Activated gamma-delta T cell (primary cell): Measurements from ENCODE around the gene FCN2.

Experiments used
- DNase-seq: peaks from one replicate; lab custom pipeline; 2025; lab: John Stamatoyannopoulos, UW

The FCN2 gene

DNA sequence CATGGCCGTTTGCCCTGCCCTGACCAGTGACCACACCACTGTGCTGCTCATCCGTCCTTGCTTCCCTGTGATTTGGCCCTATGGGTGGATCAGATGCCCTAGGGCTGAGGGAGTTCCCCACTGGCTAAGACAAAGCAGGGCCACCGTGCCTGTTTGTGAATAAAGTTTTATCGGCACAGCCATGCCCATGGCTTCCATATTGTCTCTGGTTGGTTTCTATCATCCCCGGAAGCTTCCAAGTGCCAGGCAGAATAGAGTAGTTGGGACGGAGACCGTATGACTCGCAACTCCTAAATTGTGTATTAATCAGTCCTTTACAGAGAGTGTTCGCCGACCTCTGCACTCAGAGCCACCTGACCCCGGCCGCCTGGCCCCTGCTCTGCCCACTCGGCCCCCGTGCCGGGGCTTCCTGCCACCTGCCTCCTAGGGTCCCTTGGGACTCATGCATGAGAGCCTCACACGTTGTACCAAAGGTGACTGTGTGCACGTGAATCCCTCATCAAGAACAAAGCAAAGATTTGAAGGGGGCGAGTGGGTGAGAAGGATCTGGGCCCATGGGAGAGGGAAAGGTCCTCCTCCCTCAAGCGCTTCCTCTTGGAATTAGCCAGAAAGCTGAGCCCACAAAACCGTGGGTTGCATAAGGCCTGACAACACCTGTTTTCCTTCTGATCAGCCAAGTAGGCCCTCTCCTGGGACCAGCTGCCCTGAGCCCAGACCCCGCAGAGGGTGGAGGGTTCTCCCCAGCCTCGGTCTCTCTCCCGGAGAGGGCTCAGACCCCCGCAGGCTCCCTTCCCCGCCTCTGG lies 11.7 kb upstream of the FCN2 start:
- DNase-seq, result no peak

DNA sequence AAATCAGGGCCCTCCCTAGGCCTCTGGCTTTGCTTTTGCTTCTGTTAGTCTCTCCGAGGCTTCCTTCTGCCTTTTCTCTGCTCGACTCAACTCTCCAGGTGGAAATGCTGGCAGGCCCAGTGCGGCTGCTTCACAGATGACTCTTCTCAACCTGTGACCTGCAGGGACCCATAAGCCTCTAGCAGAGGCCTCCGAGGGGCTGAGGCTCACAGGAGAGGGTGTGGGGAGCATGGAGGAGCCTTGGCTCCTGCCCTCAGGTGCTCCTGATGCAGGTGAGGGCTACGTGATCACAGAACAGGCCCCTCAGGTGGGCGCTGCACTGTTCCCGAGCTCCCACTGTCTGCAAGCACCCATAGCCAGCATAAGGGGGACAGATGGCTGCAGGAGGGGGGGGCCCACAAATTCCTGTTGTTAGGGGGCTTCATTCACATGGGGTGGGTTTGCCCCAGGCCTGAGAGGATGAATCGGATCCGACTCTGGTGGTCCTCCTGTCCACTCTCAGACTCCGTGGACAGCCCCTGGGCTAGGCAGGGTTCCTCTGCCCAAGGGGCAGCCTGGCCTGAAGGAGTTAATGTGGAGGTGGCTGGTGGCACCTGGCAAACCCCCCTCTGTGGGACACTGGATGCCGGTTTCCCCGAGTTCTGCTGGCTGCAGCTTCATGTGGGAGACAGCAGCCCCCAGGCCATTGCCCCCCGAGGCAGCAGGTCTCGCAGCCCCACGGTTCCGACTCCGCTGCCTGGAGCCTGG lies 10.9 kb upstream of the FCN2 start:
- no peak for DNase-seq

GRCh38 chr9:134870301-134870694 lies 10.3 kb upstream of the FCN2 start:
- no peak for DNase-seq

GRCh38 chr9:134870746-134871662 lies 9.6 kb upstream of the FCN2 start:
- no peak for DNase-seq

DNA sequence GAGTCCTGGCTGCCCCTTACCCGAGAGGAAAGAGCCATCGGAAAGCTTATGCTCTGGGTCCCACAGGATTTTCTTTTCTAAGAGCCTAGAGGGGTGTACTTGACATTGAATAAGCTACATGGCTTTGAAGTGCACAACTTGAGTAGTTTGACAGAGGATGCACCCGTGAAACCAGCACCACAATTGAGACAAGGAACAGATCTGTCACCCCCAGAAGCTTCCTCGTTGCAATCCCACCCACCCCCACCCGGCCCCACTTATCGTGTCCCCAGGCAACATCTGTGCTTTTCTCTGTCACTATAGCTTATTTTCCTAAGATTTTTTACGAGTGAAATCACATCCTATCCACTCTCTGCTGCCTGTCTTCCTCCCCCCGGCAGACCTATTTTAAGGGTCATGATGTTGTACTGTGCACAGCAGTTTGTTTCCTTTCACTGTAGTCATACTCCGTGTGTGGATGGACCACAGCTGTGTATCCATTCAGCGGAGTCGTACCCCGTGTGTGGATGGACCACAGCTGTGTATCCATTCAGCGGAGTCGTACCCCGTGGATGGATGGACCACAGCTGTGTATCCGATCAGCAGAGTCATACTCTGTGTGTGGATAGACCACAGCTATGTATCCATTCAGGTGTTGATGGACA lies 8.8 kb upstream of the FCN2 start:
- DNase-seq, result no peak

GRCh38 chr9:134872482-134873231 lies 8.0 kb upstream of the FCN2 start:
- no peak for DNase-seq

GRCh38 chr9:134875371-134875770 lies 5.2 kb upstream of the FCN2 start:
- DNase-seq, result no peak

GRCh38 chr9:134877541-134877940 lies 3.1 kb upstream of the FCN2 start:
- no peak for DNase-seq

- DNase-seq, result no peak
These were observed 736 bp upstream of the FCN2 start for GRCh38 chr9:134879664-134880483.

DNA sequence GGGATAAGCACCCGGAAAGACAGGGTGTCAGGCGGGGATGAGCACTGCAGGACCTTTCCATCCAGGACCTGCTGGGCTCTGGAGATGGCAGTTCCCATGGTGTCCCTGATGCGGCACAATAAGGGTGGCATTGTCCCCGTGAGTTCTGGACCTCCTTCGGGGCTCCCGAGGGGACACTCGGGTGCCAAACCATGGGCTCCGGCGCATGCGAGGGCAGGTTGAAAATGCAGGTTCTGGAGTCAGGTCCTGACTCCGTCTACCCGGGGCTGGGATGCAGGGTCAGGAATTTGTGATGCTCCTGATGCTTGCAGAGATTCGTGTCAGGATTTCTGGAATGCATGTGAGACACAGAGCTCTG lies 682 bp downstream of the FCN2 start:
- DNase-seq, result no peak

GRCh38 chr9:134882204-134882785 lies 1.7 kb downstream of the FCN2 start:
- DNase-seq, result no peak

- no peak for DNase-seq
These were observed 2.6 kb downstream of the FCN2 start for GRCh38 chr9:134883040-134883782.

GRCh38 chr9:134884492-134884891 lies 3.9 kb downstream of the FCN2 start:
- no peak for DNase-seq

GRCh38 chr9:134885001-134885678 lies 4.5 kb downstream of the FCN2 start:
- DNase-seq, result no peak

- no peak for DNase-seq
These were observed 5.2 kb downstream of the FCN2 start for GRCh38 chr9:134885679-134886412.

- DNase-seq, result no peak
These were observed 5.9 kb downstream of the FCN2 start for GRCh38 chr9:134886413-134886913.

GRCh38 chr9:134887219-134887618 lies 6.6 kb downstream of the FCN2 start:
- DNase-seq, result no peak
